Ishikawa (cell line): ENCODE data around the gene MOB3C.

ENCODE experiments used
- CEBPB ChIP-seq: IDR thresholded peaks from 2 replicates; pipeline ENCODE4 v1.6.1; 2012
- CREB1 ChIP-seq: IDR thresholded peaks from 2 replicates; pipeline ENCODE4 v1.6.1; 2012; ENCODE audit warnings: low read depth
- EGR1 ChIP-seq: IDR thresholded peaks from 2 replicates; pipeline ENCODE4 v1.6.1; 2012
- EP300 ChIP-seq: IDR thresholded peaks from 2 replicates; pipeline ENCODE4 v1.6.1; 2012; ENCODE audit warnings: borderline replicate concordance
- FOXM1 ChIP-seq: IDR thresholded peaks from 2 replicates; pipeline ENCODE4 v1.6.1; 2012; ENCODE audit warnings: low read depth, borderline replicate concordance
- NFIC ChIP-seq: IDR thresholded peaks from 2 replicates; pipeline ENCODE4 v1.6.1; 2012
- RAD21 ChIP-seq: IDR thresholded peaks from 2 replicates; pipeline ENCODE4 v1.6.1; 2012; ENCODE audit warnings: low read depth
- REST ChIP-seq: IDR thresholded peaks from 2 replicates; pipeline ENCODE4 v1.6.1; 2012; ENCODE audit warnings: low read depth, mild to moderate bottlenecking
- TAF1 ChIP-seq: IDR thresholded peaks from 2 replicates; pipeline ENCODE4 v1.6.1; 2012; ENCODE audit warnings: low read depth, mild to moderate bottlenecking
- TCF12 ChIP-seq: IDR thresholded peaks from 2 replicates; pipeline ENCODE4 v1.6.1; 2012; ENCODE audit warnings: low read depth
- TEAD4 ChIP-seq: IDR thresholded peaks from 2 replicates; pipeline ENCODE4 v1.6.1; 2012
- YY1 ChIP-seq: IDR thresholded peaks from 2 replicates; pipeline ENCODE4 v1.6.1; 2012; ENCODE audit warnings: low read depth
- ZBTB7A ChIP-seq: IDR thresholded peaks from 2 replicates; pipeline ENCODE4 v1.6.1; 2012; ENCODE audit warnings: low read depth
- TF ChIP-seq, protein P1 (sequence below): IDR thresholded peaks from 2 replicates; pipeline ENCODE4 v1.6.1; 2012
- TF ChIP-seq, protein P2 (sequence below): IDR thresholded peaks from 2 replicates; pipeline ENCODE4 v1.6.1; 2012

MOB3C gene

DNA sequence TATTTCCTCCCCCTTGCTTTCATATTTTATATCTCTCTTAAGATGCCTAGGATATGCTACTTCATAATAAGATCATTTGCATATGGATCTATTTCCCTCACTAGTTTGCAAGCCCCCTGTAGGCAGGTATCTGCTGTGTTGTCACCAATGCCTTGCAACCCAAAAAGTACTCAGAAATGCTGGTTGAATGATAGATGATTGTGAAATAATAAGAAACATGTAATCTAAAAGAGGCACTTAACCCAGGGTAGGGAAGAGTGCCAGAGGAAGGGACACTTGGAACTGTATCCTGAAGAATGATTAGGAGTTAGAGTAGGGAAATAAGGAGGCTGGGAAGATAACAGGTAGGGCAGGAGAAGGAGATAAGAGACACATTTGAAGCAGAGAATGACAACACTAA lies 39.2 kb upstream of the MOB3C start:
- TF ChIP-seq REST: no peak
- TF ChIP-seq, protein P1, sequence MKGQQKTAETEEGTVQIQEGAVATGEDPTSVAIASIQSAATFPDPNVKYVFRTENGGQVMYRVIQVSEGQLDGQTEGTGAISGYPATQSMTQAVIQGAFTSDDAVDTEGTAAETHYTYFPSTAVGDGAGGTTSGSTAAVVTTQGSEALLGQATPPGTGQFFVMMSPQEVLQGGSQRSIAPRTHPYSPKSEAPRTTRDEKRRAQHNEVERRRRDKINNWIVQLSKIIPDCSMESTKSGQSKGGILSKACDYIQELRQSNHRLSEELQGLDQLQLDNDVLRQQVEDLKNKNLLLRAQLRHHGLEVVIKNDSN: no peak
- no peak for TF ChIP-seq EGR1
- no peak for TF ChIP-seq CREB1
- TF ChIP-seq, protein P2, sequence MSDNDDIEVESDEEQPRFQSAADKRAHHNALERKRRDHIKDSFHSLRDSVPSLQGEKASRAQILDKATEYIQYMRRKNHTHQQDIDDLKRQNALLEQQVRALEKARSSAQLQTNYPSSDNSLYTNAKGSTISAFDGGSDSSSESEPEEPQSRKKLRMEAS: no peak

DNA sequence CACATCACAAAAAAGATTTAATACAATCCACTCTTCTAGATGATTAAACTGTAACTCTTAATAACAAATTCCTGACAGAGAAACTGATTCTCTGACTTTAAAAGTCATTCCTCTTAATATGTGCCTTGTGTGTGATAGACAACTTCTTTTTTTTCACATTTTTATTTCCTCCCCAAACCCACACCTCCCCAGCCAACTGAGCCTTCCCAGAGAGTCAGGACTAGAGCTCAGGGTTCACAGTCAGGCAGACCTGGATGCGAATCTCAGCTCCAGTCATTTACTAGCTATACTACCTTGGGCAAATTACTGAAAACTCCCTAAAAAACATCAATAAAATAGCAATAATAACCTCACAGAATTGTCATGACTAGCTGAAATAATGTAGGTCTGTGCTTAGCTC lies 37.4 kb upstream of the MOB3C start:
- TF ChIP-seq TCF12: no peak
- no peak for TF ChIP-seq YY1
- no peak for TF ChIP-seq RAD21
- TF ChIP-seq ZBTB7A: no peak
- no peak for TF ChIP-seq NFIC
- no peak for TF ChIP-seq EGR1
- no peak for TF ChIP-seq FOXM1
- TF ChIP-seq, protein P2: no peak
- no peak for TF ChIP-seq CREB1
- no peak for TF ChIP-seq TEAD4
- no peak for TF ChIP-seq TAF1

GRCh38 chr1:46653405-46653958 lies 36.9 kb upstream of the MOB3C start:
- TF ChIP-seq RAD21 (no peak), TAF1 (no peak)

GRCh38 chr1:46652321-46653100 lies 35.9 kb upstream of the MOB3C start:
- TF ChIP-seq ZBTB7A: no peak
- no peak for TF ChIP-seq TCF12
- TF ChIP-seq NFIC: no peak
- TF ChIP-seq EGR1: no peak
- TF ChIP-seq CREB1: no peak
- TF ChIP-seq CEBPB: no peak
- TF ChIP-seq, protein P2: no peak

DNA sequence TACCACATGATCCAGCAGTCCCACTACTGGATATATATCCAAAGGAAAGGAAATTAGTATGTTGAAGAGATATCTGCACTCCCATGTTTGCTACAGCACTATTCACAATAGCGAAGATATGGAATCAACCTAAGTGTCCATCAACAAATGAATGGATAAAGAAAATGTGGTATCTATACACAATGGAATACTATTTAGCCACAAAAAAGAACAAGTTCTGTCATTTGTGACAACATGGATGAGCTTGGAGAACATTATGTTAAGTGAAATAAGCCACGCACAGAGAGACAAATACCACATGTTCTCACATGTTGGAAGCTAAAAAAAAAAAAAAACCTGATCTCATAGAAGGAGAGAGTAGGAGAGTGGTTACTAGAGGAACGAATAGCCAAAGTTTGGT lies 33.9 kb upstream of the MOB3C start:
- TF ChIP-seq, protein P2: no peak
- TF ChIP-seq YY1 (no peak), RAD21 (no peak), CEBPB (no peak), EP300 (no peak)

GRCh38 chr1:46649764-46650163 lies 33.2 kb upstream of the MOB3C start:
- TF ChIP-seq, protein P1: no peak

- TF ChIP-seq CREB1: no peak
- no peak for TF ChIP-seq TAF1
- TF ChIP-seq FOXM1: no peak
- TF ChIP-seq YY1: no peak
- TF ChIP-seq RAD21: no peak
- no peak for TF ChIP-seq ZBTB7A
- no peak for TF ChIP-seq REST
- no peak for TF ChIP-seq EP300
- no peak for TF ChIP-seq TEAD4
- no peak for TF ChIP-seq NFIC
- TF ChIP-seq, protein P2: no peak
- TF ChIP-seq EGR1: no peak
- TF ChIP-seq, protein P1: no peak
- no peak for TF ChIP-seq TCF12
- TF ChIP-seq CEBPB: no peak
Measured at GRCh38 chr1:46647611-46648010, 31.0 kb upstream of the MOB3C start.
